DOHH2 (cell line): Measurements from ENCODE around the gene PXK.

Source experiments
- H3F3A ChIP-seq: fragments of 200-600 bp; sonication (generic), shearing (Covaris generic); 2 replicates; pipeline ENCODE4 v1.6.0; 2016; ENCODE audit warnings: antibody characterized with exemption, mild to moderate bottlenecking; ENCODE audit not compliant: control insufficient read depth, insufficient read depth
- H3K27ac ChIP-seq: fragments of 200-600 bp; sonication (generic); 2 replicates; pipeline ENCODE4 v1.5.1; 2014; ENCODE audit warnings: low read depth, mild to moderate bottlenecking, low read length, moderate library complexity
- H3K27me3 ChIP-seq: fragments of 200-600 bp; sonication (generic); 2 replicates; pipeline ENCODE4 v1.6.1; 2014; ENCODE audit warnings: mild to moderate bottlenecking, low read length, mixed read lengths; ENCODE audit not compliant: control insufficient read depth
- H3K36me3 ChIP-seq: fragments of 200-600 bp; sonication (generic); 2 replicates; pipeline ENCODE4 v1.6.1; 2014; ENCODE audit warnings: mild to moderate bottlenecking, low read length, moderate library complexity, mixed read lengths; ENCODE audit not compliant: control insufficient read depth
- H3K4me1 ChIP-seq: fragments of 200-600 bp; sonication (generic); 2 replicates; pipeline ENCODE4 v1.6.1; 2014; ENCODE audit warnings: mild to moderate bottlenecking, low read length, mixed read lengths; ENCODE audit not compliant: control insufficient read depth
- H3K4me2 ChIP-seq: fragments of 200-600 bp; sonication (generic); 2 replicates; pipeline ENCODE4 v1.6.0; 2014; ENCODE audit warnings: mild to moderate bottlenecking, low read length, moderate library complexity
- H3K4me3 ChIP-seq: fragments of 200-600 bp; sonication (generic); 2 replicates; pipeline ENCODE4 v1.5.1; 2014; ENCODE audit warnings: mild to moderate bottlenecking, low read length, mixed read lengths
- H3K79me2 ChIP-seq: fragments of 200-600 bp; sonication (generic); 2 replicates; pipeline ENCODE4 v1.6.1; 2014; ENCODE audit warnings: mild to moderate bottlenecking, low read length, mixed read lengths; ENCODE audit not compliant: control insufficient read depth
- H3K9me2 ChIP-seq: fragments of 200-600 bp; sonication (generic); replicated peaks from 2 replicates; pipeline ENCODE4 v1.6.1; 2014; ENCODE audit warnings: mild to moderate bottlenecking, low read length, mixed read lengths; ENCODE audit not compliant: control insufficient read depth
- H3K9me3 ChIP-seq: fragments of 200-600 bp; sonication (generic); 2 replicates; pipeline ENCODE4 v1.6.1; 2014; ENCODE audit warnings: antibody characterized with exemption, low read length, mixed read lengths; ENCODE audit not compliant: control insufficient read depth, insufficient read depth
- H4K20me1 ChIP-seq: fragments of 200-600 bp; sonication (generic); 2 replicates; pipeline ENCODE4 v1.6.0; 2014; ENCODE audit warnings: low read depth, mild to moderate bottlenecking, antibody characterized with exemption, low read length, moderate library complexity; ENCODE audit not compliant: control insufficient read depth, insufficient read depth
- CTCF ChIP-seq: fragments of 200-600 bp; sonication (generic); IDR thresholded peaks from one replicate; pipeline ENCODE4 v1.5.1; 2014; ENCODE audit warnings: antibody characterized with exemption, mild to moderate bottlenecking, low read depth, low read length; ENCODE audit not compliant: poor library complexity, severe bottlenecking
- EZH2phosphoT487 ChIP-seq: fragments of 200-600 bp; sonication (generic); IDR thresholded peaks from 2 replicates; pipeline ENCODE4 v1.6.1; 2017; ENCODE audit warnings: borderline replicate concordance, mild to moderate bottlenecking, antibody characterized with exemption, low read length, moderate library complexity, mixed read lengths

PXK gene

DNA sequence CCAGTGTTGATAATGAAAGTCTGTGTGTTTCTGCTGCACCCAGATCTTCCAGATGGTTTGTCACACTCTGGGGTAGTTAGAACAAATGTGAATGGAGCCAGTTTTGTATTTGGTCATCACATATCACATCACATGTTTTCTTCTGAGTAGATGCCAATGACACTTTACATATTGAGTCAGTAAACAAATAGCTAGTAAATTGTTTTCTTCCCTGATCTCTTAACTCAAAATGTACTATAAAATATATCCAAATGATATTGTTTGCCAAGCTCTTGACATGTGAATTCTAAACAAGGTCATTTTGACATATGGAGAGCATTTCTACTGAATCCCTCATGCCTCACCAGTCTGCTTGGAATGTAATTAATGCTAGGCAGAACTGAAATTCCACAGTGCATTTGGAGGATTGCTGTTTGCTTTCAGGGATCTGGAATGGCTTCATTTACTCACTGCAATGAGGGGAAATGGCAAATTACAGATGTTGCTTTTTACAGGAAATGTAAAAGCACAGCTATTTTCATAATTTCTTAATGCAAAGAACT is 55.9 kb downstream of the PXK start:
- H3K27me3 ChIP-seq = no peaks in the 10 kb centered on the region
- peak overlapping the region; percentile 28; the same call in 1 of the 2 replicates for H3K4me3 ChIP-seq
- no peak for TF ChIP-seq CTCF
- TF ChIP-seq EZH2phosphoT487 = no peak
- no peaks in the 10 kb centered on the region for H3K9me3 ChIP-seq
- peak overlapping the region; percentile 43 for H3K27ac ChIP-seq
- no peaks in the 10 kb centered on the region for H3K9me2 ChIP-seq
- peaks cover 74% of the 10 kb centered on the region for H3K79me2 ChIP-seq
- peak overlapping the region; percentile 39 for H3K4me2 ChIP-seq
- H3F3A ChIP-seq = peaks cover 8% of the 10 kb centered on the region; the same call in 1 of the 2 replicates
- 0 out of 2 replicates have a peak, but pooled peaks cover 4% of the 10 kb centered on the region for H4K20me1 ChIP-seq
- H3K4me1 ChIP-seq = peaks cover 55% of the 10 kb centered on the region
- H3K36me3 ChIP-seq = peaks cover 89% of the 10 kb centered on the region

DNA sequence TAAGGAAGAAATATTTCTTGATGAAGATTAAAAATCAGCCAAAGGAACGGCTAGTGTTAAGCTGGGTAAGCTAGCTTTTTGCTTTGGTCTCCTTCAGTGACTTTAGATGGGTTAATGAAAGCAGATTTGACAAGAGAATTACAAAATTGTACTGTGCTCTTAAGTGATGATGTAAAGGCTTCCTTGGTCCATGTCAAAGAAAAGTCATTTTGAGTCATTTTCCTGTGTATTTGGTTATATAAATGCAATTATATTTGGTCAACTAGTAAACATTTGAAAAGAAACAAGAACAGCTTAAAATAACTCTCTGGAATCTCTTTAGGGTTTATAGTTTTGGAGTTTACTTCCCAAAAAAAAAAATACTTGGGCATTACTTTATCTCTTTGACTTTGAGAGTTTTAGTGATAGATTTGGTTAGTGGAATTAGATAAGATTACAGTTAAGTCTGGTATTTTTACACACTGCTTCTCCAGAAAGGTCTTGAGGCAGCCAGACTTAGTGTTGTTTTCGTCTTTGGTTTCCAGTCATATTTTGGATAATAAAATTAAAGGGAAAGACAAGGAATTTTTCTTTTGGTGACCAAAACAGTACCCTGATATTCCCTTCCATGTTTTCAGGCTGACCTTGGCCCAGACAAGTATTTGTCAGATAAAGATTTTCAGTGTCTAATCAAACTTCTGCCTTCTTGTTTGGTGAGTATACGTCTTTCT is 58.6 kb downstream of the PXK start:
- 0 out of 2 replicates have a peak, but pooled peaks cover 4% of the 10 kb centered on the region for H4K20me1 ChIP-seq
- no peak overlapping the region for H3K4me2 ChIP-seq
- no peak overlapping the region for H3K27ac ChIP-seq
- H3K9me3 ChIP-seq = no peaks in the 10 kb centered on the region
- peaks cover 29% of the 10 kb centered on the region for H3K4me1 ChIP-seq
- H3K79me2 ChIP-seq = peaks cover 59% of the 10 kb centered on the region
- no peak overlapping the region for H3K4me3 ChIP-seq
- H3K9me2 ChIP-seq = no peaks in the 10 kb centered on the region
- H3K27me3 ChIP-seq = no peaks in the 10 kb centered on the region
- H3F3A ChIP-seq = peaks cover 24% of the 10 kb centered on the region
- no peak for TF ChIP-seq CTCF
- no peak for TF ChIP-seq EZH2phosphoT487
- peaks cover 89% of the 10 kb centered on the region for H3K36me3 ChIP-seq

DNA sequence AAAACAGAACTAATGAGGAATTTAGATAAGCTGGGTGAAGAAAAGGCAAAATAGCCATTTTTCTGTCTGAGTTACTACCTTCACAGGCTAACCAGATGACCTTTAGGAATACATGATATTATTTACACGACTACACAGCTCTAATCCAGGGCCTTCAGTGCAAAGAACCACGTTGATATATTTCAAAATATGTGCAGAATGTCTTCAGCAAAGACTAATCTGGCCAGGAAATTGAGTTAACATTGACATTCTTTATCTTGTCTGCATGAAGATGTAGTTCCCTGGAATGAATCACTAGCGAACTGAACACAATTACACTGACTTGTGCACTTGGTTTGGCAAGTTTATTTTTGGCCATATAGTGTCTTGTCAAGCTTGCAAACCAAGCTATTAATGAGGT is 59.5 kb downstream of the PXK start:
- peaks cover 50% of the 10 kb centered on the region for H3K79me2 ChIP-seq
- H3K4me3 ChIP-seq = no peak overlapping the region
- TF ChIP-seq CTCF = no peak
- H3K4me1 ChIP-seq = peaks cover 21% of the 10 kb centered on the region
- no peaks in the 10 kb centered on the region for H3K27me3 ChIP-seq
- peaks cover 3% of the 10 kb centered on the region; the same call in 1 of the 2 replicates for H4K20me1 ChIP-seq
- no peaks in the 10 kb centered on the region for H3K9me2 ChIP-seq
- no peak overlapping the region for H3K27ac ChIP-seq
- no peaks in the 10 kb centered on the region for H3K9me3 ChIP-seq
- peaks cover 24% of the 10 kb centered on the region for H3F3A ChIP-seq
- no peak overlapping the region for H3K4me2 ChIP-seq
- peaks cover 89% of the 10 kb centered on the region for H3K36me3 ChIP-seq
